CD1c-positive myeloid dendritic cell (primary cell): Measurements from ENCODE around the gene SYNE4.
A peak's percentile ranks its signal among the peaks of the same experiment; 100 is the strongest.

Experiments used
- DNase-seq: peaks from one replicate; pipeline ENCODE4 v3.0.0-alpha.2; 2016; ENCODE audit errors: extremely low spot score

The SYNE4 gene

GRCh38 chr19:36026091-36026876, 17.7 kb upstream of the SYNE4 start:
- no peak for DNase-seq

GRCh38 chr19:36025541-36025940, 16.9 kb upstream of the SYNE4 start:
- DNase-seq, result no peak

GRCh38 chr19:36023432-36023831, 14.8 kb upstream of the SYNE4 start:
- no peak for DNase-seq

GRCh38 chr19:36019061-36019670, 10.6 kb upstream of the SYNE4 start:
- no peak for DNase-seq

GRCh38 chr19:36014012-36014924, 5.7 kb upstream of the SYNE4 start, which contains the start of gene ALKBH6:
ALKBH6 (minus strand) TSS chr19:36014213; CDS start chr19:36013397, 816 bp downstream.
- DNase-seq, result peak; percentile 100

GRCh38 chr19:36013280-36014011, 4.8 kb upstream of the SYNE4 start:
- DNase-seq, result no peak

- DNase-seq, result no peak
Measured at GRCh38 chr19:36010402-36010801, 1.8 kb upstream of the SYNE4 start.

GRCh38 chr19:36009633-36010379, 1.2 kb upstream of the SYNE4 start:
- no peak for DNase-seq

GRCh38 chr19:36009220-36009619, 607 bp upstream of the SYNE4 start:
- peak; percentile 75 for DNase-seq

GRCh38 chr19:36006955-36007354, 1.7 kb downstream of the SYNE4 start:
- no peak for DNase-seq

- DNase-seq, result no peak
Measured at GRCh38 chr19:36003284-36003683, 5.3 kb downstream of the SYNE4 start.

GRCh38 chr19:36001605-36002004, 7.0 kb downstream of the SYNE4 start:
- no peak for DNase-seq

- no peak for DNase-seq
Measured at GRCh38 chr19:35996777-35997176, 11.8 kb downstream of the SYNE4 start.

- peak; percentile 98 for DNase-seq
Measured at GRCh38 chr19:35995048-35995993, 13.3 kb downstream of the SYNE4 start, which contains the start of gene SDHAF1. SDHAF1 (plus strand) TSS chr19:35995188; CDS start chr19:35995275, 87 bp downstream.

GRCh38 chr19:35993923-35994598, 14.6 kb downstream of the SYNE4 start:
- no peak for DNase-seq

GRCh38 chr19:35992907-35993765, 15.5 kb downstream of the SYNE4 start:
- no peak for DNase-seq

GRCh38 chr19:35991731-35992450, 16.7 kb downstream of the SYNE4 start:
- no peak for DNase-seq
